Muscle of leg (tissue), 11 donors: ENCODE measurements around the gene UNC50. TPM values are rescaled to one million over a fixed set of nuclear protein-coding genes. Genes with fewer than 3 reads are reported as not detected.
"Not testable (repeated sequence)": the region's sequence is repeated elsewhere in the genome, so short reads cannot be mapped to it uniquely, and the experiment has no call there.

Source experiments
- DNase-seq: peaks from one replicate; pipeline ENCODE4 v3.0.0; 2013
- H3K27ac ChIP-seq: one replicate; pipeline ENCODE4 v1.5.1; 2013; ENCODE audit warnings: mild to moderate bottlenecking, low read length, control low read depth
- H3K27me3 ChIP-seq: one replicate; pipeline ENCODE4 v1.6.1; 2013; ENCODE audit warnings: low read length; ENCODE audit not compliant: control insufficient read depth, insufficient read depth
- H3K36me3 ChIP-seq: one replicate; pipeline ENCODE4 v1.6.1; 2013; ENCODE audit warnings: low read length; ENCODE audit not compliant: control insufficient read depth, insufficient read depth
- H3K4me1 ChIP-seq: one replicate; pipeline ENCODE4 v1.6.1; 2013; ENCODE audit warnings: low read length; ENCODE audit not compliant: control insufficient read depth, insufficient read depth
- H3K4me3 ChIP-seq: one replicate; pipeline ENCODE4 v1.5.1; 2013; ENCODE audit warnings: low read length, control low read depth
- H3K9me3 ChIP-seq: replicated peaks from 2 replicates; pipeline ENCODE4 v1.6.1; 2013; ENCODE audit warnings: low read depth, low read length; ENCODE audit not compliant: control insufficient read depth
- WGBS: methylation state at CpG from one replicate; pipeline ENCODE4 v1.1.5; 2013; ENCODE audit warnings: missing lambda C conversion rate; ENCODE audit not compliant: insufficient coverage; 5-methylcytosine and 5-hydroxymethylcytosine counted together
- polyA plus RNA-seq, 8 donors: library from polyadenylated mRNA; unstranded; fragments of 120-200 nt; gene quantifications; one replicate each; pipeline versions ENCODE4 v1.2.1 to v1.2.3, GENCODE V29; 2013; ENCODE audit warnings: inconsistent platforms in 1 of 8, low replicate concordance in 1 of 8; ENCODE audit not compliant: insufficient read length in 8 of 8, insufficient read depth in 1 of 8
- total RNA-seq: library from RNA; stranded (reverse); fragments of 120-200 nt; gene quantifications from one replicate; pipeline ENCODE4 v1.2.4, GENCODE V29; 2013

Gene UNC50
- total and polyA plus RNA-seq, 9 donors, result 24.6 to 36.5 (median 31.6) TPM

- DNase-seq, result no peak
- Histone ChIP-seq H3K4me1 (no peaks in the 10 kb centered on the region), H3K27me3 (no peaks in the 10 kb centered on the region), H3K9me3 (no peaks in the 10 kb centered on the region), H3K36me3 (no peaks in the 10 kb centered on the region), H3K27ac (no peak overlapping the region), H3K4me3 (no peak overlapping the region)
- WGBS, result no CpG with 5 or more reads among the region's 4 CpGs
Measured at GRCh38 chr2:98658816-98659490, 50.6 kb downstream of the UNC50 start.

DNA sequence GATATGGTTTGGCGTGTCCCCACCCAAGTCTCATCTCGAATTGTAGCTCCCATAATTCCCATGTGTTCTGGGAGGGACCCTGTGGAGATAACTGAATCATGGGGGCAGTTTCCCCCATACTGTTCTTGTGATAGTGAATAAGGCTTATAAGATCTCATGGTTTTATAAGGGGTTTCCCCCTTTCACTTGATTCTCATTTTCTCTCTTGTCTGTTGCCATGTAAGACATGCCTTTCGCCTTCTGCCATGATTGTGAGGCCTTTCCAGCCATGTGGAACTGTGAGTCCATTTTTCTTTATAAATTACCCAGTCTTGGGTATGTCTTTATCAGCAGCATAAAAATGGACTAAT, 51.1 kb downstream of the UNC50 start:
- not testable (repeated sequence) for H3K36me3 ChIP-seq, H3K9me3 ChIP-seq, H3K27me3 ChIP-seq, DNase-seq, H3K27ac ChIP-seq, H3K4me3 ChIP-seq, H3K4me1 ChIP-seq
- WGBS, result no CpG with 5 or more reads among the region's 3 CpGs

DNA sequence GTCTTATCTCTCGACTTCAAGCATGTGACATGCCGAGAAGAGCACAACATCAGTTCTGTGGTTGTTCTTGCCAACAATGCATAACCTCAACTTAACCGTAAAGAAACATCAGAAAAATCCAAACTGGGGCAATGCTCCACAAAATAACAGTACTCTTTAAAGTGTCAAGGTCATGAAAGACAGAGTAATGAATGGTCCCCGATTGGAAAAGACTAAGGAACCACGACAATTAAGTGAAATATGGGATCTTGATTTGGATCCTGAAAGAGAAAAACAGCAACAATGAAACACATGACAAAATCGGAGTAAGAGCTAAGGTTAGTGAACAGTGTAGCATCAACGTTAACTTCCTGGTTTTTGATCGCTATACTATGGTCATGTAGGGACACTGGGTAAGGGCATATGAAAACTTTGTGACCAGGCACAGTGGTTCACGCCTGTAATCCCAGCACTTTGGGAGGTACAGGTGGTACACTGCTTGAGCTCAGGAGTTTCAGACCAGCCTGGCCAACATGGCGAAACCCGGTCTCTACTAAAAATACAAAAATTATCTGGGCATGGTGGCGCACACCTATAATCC, 55.2 kb downstream of the UNC50 start:
- WGBS, result 88% methylated on average over 8 of the region's 12 CpGs
- no peaks in the 10 kb centered on the region for H3K9me3 ChIP-seq
- no peak overlapping the region for H3K27ac ChIP-seq
- H3K27me3 ChIP-seq, result no peaks in the 10 kb centered on the region
- no peaks in the 10 kb centered on the region for H3K36me3 ChIP-seq
- no peaks in the 10 kb centered on the region for H3K4me1 ChIP-seq
- H3K4me3 ChIP-seq, result no peak overlapping the region
- no peak for DNase-seq

DNA sequence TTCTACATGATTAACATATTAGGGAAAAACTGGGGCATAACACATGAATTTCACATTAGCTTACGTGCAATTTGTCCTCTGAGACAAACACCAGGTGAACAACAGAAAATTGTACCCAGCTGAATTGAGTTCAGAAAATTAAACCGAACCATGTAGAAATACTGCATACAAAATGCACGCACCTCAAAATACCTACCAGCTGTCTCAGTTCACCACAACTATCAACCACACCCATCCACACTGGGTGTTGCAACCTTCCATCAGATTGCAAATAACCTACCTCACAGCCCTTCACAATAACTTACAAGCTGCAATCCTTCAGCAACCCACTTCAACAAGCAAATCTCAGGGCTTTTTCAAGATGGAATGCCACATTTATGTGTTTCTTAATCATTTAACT, 55.9 kb downstream of the UNC50 start:
- H3K36me3 ChIP-seq, result no peaks in the 10 kb centered on the region
- no peaks in the 10 kb centered on the region for H3K9me3 ChIP-seq
- no peak overlapping the region for H3K27ac ChIP-seq
- 76% methylated on average over 2 of the region's 3 CpGs for WGBS
- H3K4me1 ChIP-seq, result no peaks in the 10 kb centered on the region
- H3K27me3 ChIP-seq, result no peaks in the 10 kb centered on the region
- H3K4me3 ChIP-seq, result no peak overlapping the region
- no peak for DNase-seq

DNA sequence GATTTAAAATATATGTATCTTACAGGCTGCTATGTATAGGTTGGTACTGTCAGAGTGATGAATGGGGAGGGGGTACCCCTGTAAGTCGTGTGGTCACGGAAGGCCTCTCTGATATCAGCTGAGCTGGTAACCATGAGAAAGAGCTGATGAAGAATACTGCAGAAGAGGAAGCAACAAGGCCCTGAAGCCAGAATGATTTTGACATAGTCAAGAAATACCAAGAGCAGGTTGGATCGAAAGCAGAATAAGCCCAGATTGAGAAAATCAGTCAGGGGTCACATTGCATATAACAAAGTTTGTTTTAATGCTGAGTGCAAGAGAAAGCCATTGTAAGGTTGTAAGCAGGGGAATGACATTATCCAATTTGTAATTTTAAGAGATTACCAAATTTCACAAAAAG, 57.3 kb downstream of the UNC50 start:
- no peaks in the 10 kb centered on the region for H3K27me3 ChIP-seq
- no peaks in the 10 kb centered on the region for H3K9me3 ChIP-seq
- 100% methylated on average over 2 of the region's 3 CpGs for WGBS
- H3K27ac ChIP-seq, result no peak overlapping the region
- no peaks in the 10 kb centered on the region for H3K36me3 ChIP-seq
- no peaks in the 10 kb centered on the region for H3K4me1 ChIP-seq
- no peak overlapping the region for H3K4me3 ChIP-seq
- DNase-seq, result no peak

Other genes with a start within 250 kb of the UNC50 start
- 13.0 TPM for gene INPP4A, start 163.7 kb upstream of the UNC50 start, total RNA-seq
- 10 to 100 TPM in 6 of 8 donors, 1 to 10 TPM in 2; 8.9 to 17.0 (median 12.8) TPM for gene INPP4A, start 163.7 kb upstream of the UNC50 start, polyA plus RNA-seq
- 43.5 TPM for gene COA5, start 77 bp upstream of the UNC50 start, total RNA-seq
- 10 to 100 TPM; 38.0 to 47.0 (median 41.7) TPM for gene COA5, start 77 bp upstream of the UNC50 start, polyA plus RNA-seq
- 7.5 TPM for gene MGAT4A, start 122.5 kb downstream of the UNC50 start, total RNA-seq
- gene MGAT4A, start 122.5 kb downstream of the UNC50 start, polyA plus RNA-seq, result 1 to 10 TPM; 3.0 to 6.0 (median 3.8) TPM